ENCODE measurements around the gene ARHGAP23.

Gene ARHGAP23, protein sequence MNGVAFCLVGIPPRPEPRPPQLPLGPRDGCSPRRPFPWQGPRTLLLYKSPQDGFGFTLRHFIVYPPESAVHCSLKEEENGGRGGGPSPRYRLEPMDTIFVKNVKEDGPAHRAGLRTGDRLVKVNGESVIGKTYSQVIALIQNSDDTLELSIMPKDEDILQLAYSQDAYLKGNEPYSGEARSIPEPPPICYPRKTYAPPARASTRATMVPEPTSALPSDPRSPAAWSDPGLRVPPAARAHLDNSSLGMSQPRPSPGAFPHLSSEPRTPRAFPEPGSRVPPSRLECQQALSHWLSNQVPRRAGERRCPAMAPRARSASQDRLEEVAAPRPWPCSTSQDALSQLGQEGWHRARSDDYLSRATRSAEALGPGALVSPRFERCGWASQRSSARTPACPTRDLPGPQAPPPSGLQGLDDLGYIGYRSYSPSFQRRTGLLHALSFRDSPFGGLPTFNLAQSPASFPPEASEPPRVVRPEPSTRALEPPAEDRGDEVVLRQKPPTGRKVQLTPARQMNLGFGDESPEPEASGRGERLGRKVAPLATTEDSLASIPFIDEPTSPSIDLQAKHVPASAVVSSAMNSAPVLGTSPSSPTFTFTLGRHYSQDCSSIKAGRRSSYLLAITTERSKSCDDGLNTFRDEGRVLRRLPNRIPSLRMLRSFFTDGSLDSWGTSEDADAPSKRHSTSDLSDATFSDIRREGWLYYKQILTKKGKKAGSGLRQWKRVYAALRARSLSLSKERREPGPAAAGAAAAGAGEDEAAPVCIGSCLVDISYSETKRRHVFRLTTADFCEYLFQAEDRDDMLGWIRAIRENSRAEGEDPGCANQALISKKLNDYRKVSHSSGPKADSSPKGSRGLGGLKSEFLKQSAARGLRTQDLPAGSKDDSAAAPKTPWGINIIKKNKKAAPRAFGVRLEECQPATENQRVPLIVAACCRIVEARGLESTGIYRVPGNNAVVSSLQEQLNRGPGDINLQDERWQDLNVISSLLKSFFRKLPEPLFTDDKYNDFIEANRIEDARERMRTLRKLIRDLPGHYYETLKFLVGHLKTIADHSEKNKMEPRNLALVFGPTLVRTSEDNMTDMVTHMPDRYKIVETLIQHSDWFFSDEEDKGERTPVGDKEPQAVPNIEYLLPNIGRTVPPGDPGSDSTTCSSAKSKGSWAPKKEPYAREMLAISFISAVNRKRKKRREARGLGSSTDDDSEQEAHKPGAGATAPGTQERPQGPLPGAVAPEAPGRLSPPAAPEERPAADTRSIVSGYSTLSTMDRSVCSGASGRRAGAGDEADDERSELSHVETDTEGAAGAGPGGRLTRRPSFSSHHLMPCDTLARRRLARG (N-terminal part only)
- total RNA-seq = 0 to 0.66 (median 0.36) reads per million in 9 experiments

DNA sequence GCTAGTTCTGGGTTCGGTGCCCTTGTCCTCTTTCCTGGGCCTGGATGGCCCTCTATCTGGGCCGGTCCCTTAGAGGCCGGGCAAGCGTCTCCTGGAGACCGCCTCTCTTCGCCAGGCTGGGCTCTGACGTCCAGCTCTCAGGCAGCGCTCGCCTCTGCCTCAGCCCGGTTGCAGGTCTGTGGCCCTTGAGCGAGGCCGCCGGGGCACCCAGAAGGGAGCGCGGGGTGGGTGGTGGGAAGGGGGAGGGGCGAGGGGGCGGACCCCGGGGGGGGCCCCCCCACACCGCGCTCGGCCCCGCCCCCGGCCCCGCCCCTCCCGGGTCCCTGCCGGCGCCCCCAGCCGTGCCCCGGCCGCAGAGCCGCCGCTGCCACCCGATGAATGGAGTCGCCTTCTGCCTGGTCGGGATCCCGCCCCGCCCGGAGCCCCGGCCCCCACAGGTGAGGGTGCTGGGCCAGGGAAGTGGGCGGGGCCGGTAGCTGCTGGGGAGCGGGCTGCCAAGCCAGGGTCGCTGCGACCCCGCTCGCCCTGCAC is at the start of gene ARHGAP23:
ARHGAP23 (plus strand) TSS at position 353 of the 531 bp plus-strand sequence; CDS start at position 375, 22 bp downstream.
- H3K27ac Mint-ChIP-seq = peak within 1 kb of the TSS in 1 of 2 donors; percentile 59

DNA sequence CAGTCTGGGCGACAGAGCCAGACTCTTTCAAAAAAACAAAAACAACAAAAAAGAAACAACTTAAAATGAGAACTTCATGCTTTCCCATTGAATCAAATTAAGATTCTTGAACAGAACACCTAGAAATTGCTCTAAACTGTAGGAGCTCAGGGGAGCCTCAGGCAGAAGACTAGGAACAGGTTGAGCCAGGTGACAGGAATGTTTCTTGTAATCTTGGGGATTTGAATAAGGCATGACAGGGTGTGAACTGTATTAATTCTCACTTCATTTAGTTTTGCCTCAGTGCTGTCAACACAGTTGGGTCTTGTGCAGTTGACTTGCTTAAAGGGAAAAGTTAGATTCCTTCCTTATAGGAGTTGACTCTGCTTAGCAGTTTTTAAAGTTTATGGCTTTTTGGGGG is 48.8 kb upstream of the ARHGAP23 start:
- Mint-ChIP-seq H3K27ac (peak overlapping the region in 1 of 2 donors; percentile 44), H3K36me3 (ENCODE audit: insufficient read depth) (peaks cover 25% of the 10 kb centered on the region), H3K4me1 (ENCODE audit: low read depth in 2 of 2) (no peaks in the 10 kb centered on the region), H3K9me3 (no peaks in the 10 kb centered on the region), H3K27me3 (no peaks in the 10 kb centered on the region), H3K4me3 (no peak overlapping the region)
- no peak for DNase-seq
- ATAC-seq (replicated peaks) = no peak

More for the DNA sequence above, at the start of gene ARHGAP23:
- H3K4me3 Mint-ChIP-seq = peak within 1 kb of the TSS; percentile 66 to 75
- ATAC-seq (replicated peaks) = peak; percentile 70
- peaks cover 6 to 7% of the 10 kb centered on the region in 2 donors for H3K4me1 Mint-ChIP-seq (ENCODE audit: low read depth in 2 of 2)
- peaks cover 34 to 51% of the 10 kb centered on the region in 2 donors for H3K27me3 Mint-ChIP-seq
- H3K36me3 Mint-ChIP-seq (ENCODE audit: insufficient read depth) = peaks cover 4% of the 10 kb centered on the region
- DNase-seq = peak; percentile 12 to 21 (median 20)
- no peaks in the 10 kb centered on the region for H3K9me3 Mint-ChIP-seq

DNA sequence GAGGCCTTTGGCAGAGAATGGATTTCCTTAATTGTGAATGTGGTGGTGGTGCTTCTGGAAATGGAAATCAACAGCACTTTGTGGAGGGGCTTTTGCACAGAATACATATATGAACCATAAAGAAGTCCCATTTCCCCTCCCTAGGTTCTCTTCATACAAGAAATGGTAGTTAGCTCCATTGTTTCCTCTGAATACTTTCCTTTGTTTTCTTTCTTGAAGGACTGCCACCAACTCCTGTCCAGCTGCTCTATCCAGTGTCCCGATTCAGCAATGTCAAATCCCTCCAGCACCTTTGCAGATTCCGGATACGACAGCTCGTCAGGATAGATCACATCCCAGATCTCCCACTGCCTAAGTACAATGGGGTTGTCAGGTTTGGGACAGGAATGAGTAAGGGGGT is 33.2 kb upstream of the ARHGAP23 start:
- H3K27me3 Mint-ChIP-seq = no peaks in the 10 kb centered on the region
- DNase-seq (no peak), ATAC-seq (replicated peaks) (no peak)
- no peak overlapping the region for H3K4me3 Mint-ChIP-seq
- no peaks in the 10 kb centered on the region for H3K4me1 Mint-ChIP-seq (ENCODE audit: low read depth in 2 of 2)
- H3K36me3 Mint-ChIP-seq (ENCODE audit: insufficient read depth) = peaks cover 20% of the 10 kb centered on the region
- no peak overlapping the region for H3K27ac Mint-ChIP-seq
- H3K9me3 Mint-ChIP-seq = no peaks in the 10 kb centered on the region

DNA sequence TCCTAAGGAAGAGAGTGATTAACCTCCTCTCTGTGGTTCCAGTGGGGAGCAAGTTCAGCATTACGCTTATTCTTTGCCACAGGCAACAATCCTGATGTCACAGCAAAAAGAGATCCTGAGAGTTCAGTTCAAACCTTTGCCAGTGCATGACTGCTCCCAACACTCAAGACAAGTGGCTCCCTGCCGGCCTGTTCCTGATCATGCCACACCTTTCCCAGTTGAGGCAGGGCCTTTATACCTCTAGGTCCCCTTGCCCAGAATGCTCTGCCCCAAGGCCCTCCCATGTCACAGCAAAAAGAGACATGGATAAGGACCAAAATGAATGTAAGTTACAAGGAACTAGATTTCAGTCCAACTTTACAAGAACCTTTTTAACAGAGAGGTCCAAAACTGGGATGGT is 31.0 kb upstream of the ARHGAP23 start:
- Mint-ChIP-seq H3K4me3 (no peak overlapping the region), H3K4me1 (ENCODE audit: low read depth in 2 of 2) (no peaks in the 10 kb centered on the region), H3K9me3 (no peaks in the 10 kb centered on the region), H3K27ac (no peak overlapping the region), H3K27me3 (no peaks in the 10 kb centered on the region), H3K36me3 (ENCODE audit: insufficient read depth) (peaks cover 25% of the 10 kb centered on the region)
- ATAC-seq (replicated peaks) (no peak), DNase-seq (no peak)

DNA sequence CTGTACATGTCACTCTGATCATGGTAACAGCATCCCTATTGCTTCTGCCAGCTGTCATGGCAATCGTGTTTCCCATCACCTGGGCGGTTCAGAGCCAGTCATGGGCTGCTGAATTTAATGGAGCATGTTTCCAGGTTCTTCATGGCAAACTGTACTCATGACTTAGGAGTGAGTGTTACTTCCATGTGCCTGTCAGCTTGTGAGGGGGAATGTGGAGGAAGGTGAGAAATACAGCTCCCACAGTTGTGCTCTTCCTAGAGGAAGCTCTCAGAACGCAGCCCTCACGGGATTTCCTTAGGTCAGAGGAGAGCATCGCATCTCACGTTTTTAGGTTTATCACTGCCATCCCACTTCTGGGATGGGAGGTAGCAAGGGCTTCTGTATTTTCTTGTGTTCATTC is 28.0 kb upstream of the ARHGAP23 start:
- no peak overlapping the region for H3K27ac Mint-ChIP-seq
- H3K36me3 Mint-ChIP-seq (ENCODE audit: insufficient read depth) = peaks cover 22% of the 10 kb centered on the region
- no peak overlapping the region for H3K4me3 Mint-ChIP-seq
- H3K4me1 Mint-ChIP-seq (ENCODE audit: low read depth in 2 of 2) = no peaks in the 10 kb centered on the region
- no peaks in the 10 kb centered on the region for H3K9me3 Mint-ChIP-seq
- no peaks in the 10 kb centered on the region for H3K27me3 Mint-ChIP-seq
- no peak for DNase-seq
- no peak for ATAC-seq (replicated peaks)

DNA sequence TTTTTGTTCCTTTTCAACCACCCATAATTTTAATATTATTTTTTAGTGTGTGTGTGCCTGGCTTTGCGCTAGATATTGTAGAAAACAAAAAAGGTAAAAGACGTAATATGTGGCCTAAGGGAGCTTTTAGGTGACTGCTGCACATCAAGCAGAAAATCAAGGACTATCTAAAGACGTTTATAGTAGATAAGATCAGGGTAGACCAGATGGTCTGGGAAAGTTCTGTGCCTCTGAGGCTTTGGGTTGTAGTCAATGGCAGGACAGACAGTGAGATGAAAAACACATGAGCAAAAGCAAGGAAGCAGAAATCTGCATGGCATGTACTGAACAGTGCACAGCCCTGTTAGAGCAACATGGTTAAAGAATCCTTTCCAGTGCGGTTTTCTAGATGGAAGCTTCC is 26.8 kb upstream of the ARHGAP23 start:
- Mint-ChIP-seq H3K4me3 (no peak overlapping the region), H3K27me3 (no peaks in the 10 kb centered on the region), H3K27ac (no peak overlapping the region), H3K9me3 (no peaks in the 10 kb centered on the region), H3K4me1 (ENCODE audit: low read depth in 2 of 2) (no peaks in the 10 kb centered on the region), H3K36me3 (ENCODE audit: insufficient read depth) (peaks cover 18% of the 10 kb centered on the region)
- ATAC-seq (replicated peaks) = no peak
- DNase-seq = no peak

DNA sequence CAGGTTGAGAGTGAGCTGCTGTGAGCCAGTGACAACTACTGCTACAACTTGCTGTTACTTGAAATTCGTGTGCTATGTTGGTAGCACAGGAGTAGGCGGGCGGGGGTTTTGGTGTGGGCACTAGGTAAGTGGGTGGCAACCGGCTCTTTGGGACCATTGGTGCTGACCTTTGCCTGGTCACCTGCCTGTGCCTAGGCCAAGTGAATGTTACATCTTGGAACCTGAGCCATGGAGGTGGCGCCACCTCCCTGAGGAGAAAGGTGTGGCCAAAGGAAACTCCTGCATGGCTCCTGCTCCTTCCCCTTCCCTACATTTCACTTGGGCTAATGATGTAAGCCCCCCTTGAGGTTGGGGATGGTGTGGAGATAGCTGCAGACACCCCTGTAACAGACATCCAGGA is 25.4 kb upstream of the ARHGAP23 start:
- Mint-ChIP-seq H3K4me3 (no peak overlapping the region), H3K9me3 (no peaks in the 10 kb centered on the region), H3K27me3 (no peaks in the 10 kb centered on the region), H3K36me3 (ENCODE audit: insufficient read depth) (peaks cover 15% of the 10 kb centered on the region), H3K27ac (no peak overlapping the region), H3K4me1 (ENCODE audit: low read depth in 2 of 2) (no peaks in the 10 kb centered on the region)
- DNase-seq (no peak), ATAC-seq (replicated peaks) (no peak)

DNA sequence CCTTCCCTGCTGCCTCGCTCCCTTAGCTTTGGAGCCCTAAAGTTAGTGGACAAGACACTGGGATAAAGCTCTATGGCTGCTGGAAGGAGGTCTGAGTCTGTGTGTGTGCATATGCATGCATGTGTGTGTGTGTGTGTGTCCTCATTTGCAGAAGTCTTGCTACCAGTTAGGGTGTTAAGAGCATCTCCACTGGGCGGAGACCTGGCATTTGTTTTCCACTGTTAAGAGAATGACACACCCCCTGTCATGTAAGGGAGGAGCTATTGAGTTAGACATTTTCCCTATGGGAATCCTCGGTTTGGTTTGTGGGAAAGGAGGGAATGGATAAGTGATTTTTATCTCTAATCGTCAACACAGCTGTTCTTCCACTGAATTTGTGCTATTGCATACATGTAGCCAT is 24.8 kb upstream of the ARHGAP23 start:
- H3K4me1 Mint-ChIP-seq (ENCODE audit: low read depth in 2 of 2) = no peaks in the 10 kb centered on the region
- no peaks in the 10 kb centered on the region for H3K9me3 Mint-ChIP-seq
- no peaks in the 10 kb centered on the region for H3K27me3 Mint-ChIP-seq
- DNase-seq (no peak), ATAC-seq (replicated peaks) (no peak)
- no peak overlapping the region for H3K27ac Mint-ChIP-seq
- peaks cover 15% of the 10 kb centered on the region for H3K36me3 Mint-ChIP-seq (ENCODE audit: insufficient read depth)
- H3K4me3 Mint-ChIP-seq = no peak overlapping the region

DNA sequence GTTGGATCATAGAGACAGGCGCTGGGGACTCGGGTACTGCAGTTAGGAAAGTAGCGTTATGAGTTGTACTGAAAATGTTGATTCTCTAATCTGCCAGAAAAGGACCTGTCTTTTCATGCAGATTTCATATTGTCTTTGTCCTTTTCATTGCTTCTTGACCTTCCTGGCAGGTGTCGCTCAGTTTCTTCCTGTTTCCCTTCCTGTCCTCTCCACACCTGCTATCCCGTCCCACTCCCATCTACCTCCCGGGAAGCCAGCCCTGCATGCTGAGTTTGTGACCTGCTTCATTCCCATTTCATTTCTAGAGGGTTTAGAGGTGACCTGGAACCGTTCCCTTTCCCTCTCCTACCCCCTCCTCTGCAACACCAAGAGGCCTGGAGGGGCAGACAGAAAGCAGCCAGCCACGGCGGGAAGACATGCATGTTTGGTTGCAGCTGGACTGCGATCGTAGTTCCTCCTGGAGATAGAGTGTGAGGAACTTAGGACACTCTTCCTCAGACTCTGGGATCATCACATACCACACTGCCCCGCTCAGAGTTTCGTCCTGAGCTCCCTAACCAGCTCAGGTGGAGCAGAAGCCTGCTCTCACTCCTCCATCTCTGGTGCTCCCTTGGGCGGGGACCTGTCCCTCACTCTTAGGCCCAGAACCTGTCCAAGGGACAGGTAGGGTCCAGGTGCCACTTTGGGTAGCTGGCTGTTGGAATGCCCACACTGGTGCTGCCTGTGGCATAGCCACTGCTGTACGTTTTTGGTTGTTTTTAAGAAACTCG is 23.9 kb upstream of the ARHGAP23 start:
- Mint-ChIP-seq H3K27me3 (peaks cover 0 to 6% of the 10 kb centered on the region in 2 donors), H3K4me3 (no peak overlapping the region), H3K36me3 (ENCODE audit: insufficient read depth) (peaks cover 13% of the 10 kb centered on the region), H3K27ac (no peak overlapping the region), H3K9me3 (no peaks in the 10 kb centered on the region), H3K4me1 (ENCODE audit: low read depth in 2 of 2) (no peaks in the 10 kb centered on the region)
- DNase-seq (no peak), ATAC-seq (replicated peaks) (no peak)

DNA sequence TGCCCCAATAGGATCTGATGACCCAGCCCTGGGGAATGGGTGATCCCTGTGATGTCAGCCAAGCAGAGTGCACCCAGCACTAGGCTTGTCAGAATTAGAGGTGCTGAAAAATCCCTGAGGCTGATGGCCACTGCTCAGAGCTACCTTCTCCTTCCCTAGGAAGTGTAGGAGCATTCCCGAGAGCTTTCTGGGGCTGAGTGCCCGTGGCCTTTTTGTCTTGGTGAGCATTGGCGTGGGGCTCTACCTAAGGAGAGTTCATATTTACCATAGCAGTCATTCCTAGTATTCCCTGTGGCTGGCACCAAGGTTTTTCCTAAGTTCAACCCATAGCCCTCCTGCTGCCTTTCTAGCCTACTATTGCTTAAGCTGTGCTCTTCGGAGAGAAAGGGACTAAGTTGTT is 22.6 kb upstream of the ARHGAP23 start:
- Mint-ChIP-seq H3K36me3 (ENCODE audit: insufficient read depth) (no peaks in the 10 kb centered on the region), H3K4me1 (ENCODE audit: low read depth in 2 of 2) (no peaks in the 10 kb centered on the region), H3K9me3 (no peaks in the 10 kb centered on the region), H3K27ac (no peak overlapping the region), H3K4me3 (no peak overlapping the region), H3K27me3 (peaks cover 4 to 17% of the 10 kb centered on the region in 2 donors)
- ATAC-seq (replicated peaks) (no peak), DNase-seq (no peak)

DNA sequence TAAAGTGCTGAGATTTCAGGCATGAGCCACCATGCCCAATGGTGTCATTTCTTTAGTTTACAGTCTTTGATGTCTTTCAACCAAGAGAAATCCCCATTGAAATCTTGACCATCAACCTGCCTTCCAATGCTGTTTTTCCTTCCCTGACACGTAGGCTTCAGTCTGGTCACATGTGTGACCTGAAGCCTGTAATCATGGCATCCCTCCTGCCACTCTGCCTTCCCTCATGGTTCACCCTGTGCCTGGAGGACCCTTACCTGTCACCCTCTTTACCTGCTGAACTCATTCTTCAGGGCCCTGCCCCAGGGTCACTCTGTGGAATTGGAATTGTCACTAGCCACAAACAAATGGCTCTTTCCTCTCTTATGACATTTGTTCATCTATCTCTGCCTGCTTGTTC is 18.1 kb upstream of the ARHGAP23 start:
- no peak for ATAC-seq (replicated peaks)
- H3K4me3 Mint-ChIP-seq = no peak overlapping the region
- no peaks in the 10 kb centered on the region for H3K4me1 Mint-ChIP-seq (ENCODE audit: low read depth in 2 of 2)

More for the DNA sequence above, 18.1 kb upstream of the ARHGAP23 start:
- DNase-seq = no peak
- H3K27ac Mint-ChIP-seq = no peak overlapping the region
- no peaks in the 10 kb centered on the region for H3K9me3 Mint-ChIP-seq
- peaks cover 23 to 42% of the 10 kb centered on the region in 2 donors for H3K27me3 Mint-ChIP-seq
- no peaks in the 10 kb centered on the region for H3K36me3 Mint-ChIP-seq (ENCODE audit: insufficient read depth)
